ENCODE results near the gene ENPP1. TPM values are rescaled to one million over a fixed set of nuclear protein-coding genes. Genes with fewer than 3 reads are reported as not detected.
A peak's percentile ranks its signal among the peaks of the same experiment; 100 is the strongest.
"Not testable (repeated sequence)": the region's sequence is repeated elsewhere in the genome, so short reads cannot be mapped to it uniquely, and the experiment has no call there.

ENPP1 gene
- total and polyA plus RNA-seq, 8 donors, result 4.8 to 46.6 (median 18.7) TPM

GRCh38 chr6:131851049-131851769 lies 43.4 kb downstream of the ENPP1 start:
- H3K4me1 ChIP-seq, result peaks cover 0 to 19% (median 11%) of the 10 kb centered on the region in 3 donors
- H3K27ac ChIP-seq, result no peak overlapping the region
- DNase-seq (no peak), ATAC-seq (peak in 3 of 4 donors; percentile 37 to 53 (median 53)), FAIRE-seq (no peak)
- intact Hi-C loops (cut with DNase I), result no loop called here
- H3K4me3 ChIP-seq, result no peak overlapping the region
- no peaks in the 10 kb centered on the region for H3K9me3 ChIP-seq
- TF ChIP-seq CTCF (IDR thresholded peaks at IDR 0.05), result no peak
- H3K36me3 ChIP-seq, result peaks cover 0 to 8% (median 0%) of the 10 kb centered on the region in 3 donors
- WGBS, 2 donors, result 51 to 57% methylated on average over 8 of the region's 8 CpGs
- H3K27me3 ChIP-seq, result no peaks in the 10 kb centered on the region

- peaks cover 0 to 19% (median 11%) of the 10 kb centered on the region in 3 donors for H3K4me1 ChIP-seq
- H3K9me3 ChIP-seq, result no peaks in the 10 kb centered on the region
- no peaks in the 10 kb centered on the region for H3K27me3 ChIP-seq
- H3K27ac ChIP-seq, result no peak overlapping the region
- intact Hi-C loops (cut with DNase I), result no loop called here
- ATAC-seq (no peak), DNase-seq (no peak), FAIRE-seq (no peak)
- no peak for TF ChIP-seq CTCF (IDR thresholded peaks at IDR 0.05)
- H3K4me3 ChIP-seq, result no peak overlapping the region
- peaks cover 0 to 8% (median 0%) of the 10 kb centered on the region in 3 donors for H3K36me3 ChIP-seq
Measured at GRCh38 chr6:131852200-131852599, 44.4 kb downstream of the ENPP1 start.

- Histone ChIP-seq H3K36me3 (peaks cover 0 to 8% (median 0%) of the 10 kb centered on the region in 3 donors), H3K4me3 (no peak overlapping the region), H3K27ac (no peak overlapping the region), H3K27me3 (no peaks in the 10 kb centered on the region), H3K9me3 (no peaks in the 10 kb centered on the region), H3K4me1 (peaks cover 3 to 17% (median 8%) of the 10 kb centered on the region in 3 donors)
- WGBS, 2 donors, result 47 to 55% methylated on average over 2 of the region's 2 CpGs
- DNase-seq (no peak), FAIRE-seq (no peak), ATAC-seq (peak; percentile 37 to 47 (median 44))
- no peak for TF ChIP-seq CTCF (IDR thresholded peaks at IDR 0.05)
- intact Hi-C loops (cut with DNase I), result no loop called here
Measured at GRCh38 chr6:131854803-131855202, 47.0 kb downstream of the ENPP1 start.

GRCh38 chr6:131858765-131859415 lies 51.1 kb downstream of the ENPP1 start:
- FAIRE-seq (no peak), DNase-seq (no peak)
- H3K27ac ChIP-seq, result peak overlapping the region in 1 of 4 donors; percentile 53

GRCh38 chr6:131859658-131860057 lies 51.8 kb downstream of the ENPP1 start:
- H3K27ac ChIP-seq; ATAC-seq; intact Hi-C loops (cut with DNase I); DNase-seq; H3K36me3 ChIP-seq; H3K4me3 ChIP-seq; FAIRE-seq; H3K9me3 ChIP-seq; H3K27me3 ChIP-seq: not testable (repeated sequence)
- WGBS, 2 donors, result 92 to 94% methylated on average over 5 of the region's 5 CpGs
- H3K4me1 ChIP-seq, result peaks cover 8 to 17% (median 10%) of the 10 kb centered on the region in 3 donors

More at GRCh38 chr6:131858765-131859415, 51.1 kb downstream of the ENPP1 start:
- H3K4me3 ChIP-seq, result no peak overlapping the region
- peaks cover 6 to 17% (median 8%) of the 10 kb centered on the region in 3 donors for H3K4me1 ChIP-seq
- H3K27me3 ChIP-seq, result no peaks in the 10 kb centered on the region
- WGBS, 2 donors, result 8 to 17% methylated on average over 2 of the region's 2 CpGs
- TF ChIP-seq CTCF (IDR thresholded peaks at IDR 0.05), result no peak
- H3K36me3 ChIP-seq, result no peaks in the 10 kb centered on the region
- intact Hi-C loops (cut with DNase I), result no loop called here
- no peaks in the 10 kb centered on the region for H3K9me3 ChIP-seq
- ATAC-seq, result peak in 3 of 4 donors; percentile 32 to 50 (median 46)
